ENCODE measurements around the gene MAP1LC3A.

The MAP1LC3A gene

DNA sequence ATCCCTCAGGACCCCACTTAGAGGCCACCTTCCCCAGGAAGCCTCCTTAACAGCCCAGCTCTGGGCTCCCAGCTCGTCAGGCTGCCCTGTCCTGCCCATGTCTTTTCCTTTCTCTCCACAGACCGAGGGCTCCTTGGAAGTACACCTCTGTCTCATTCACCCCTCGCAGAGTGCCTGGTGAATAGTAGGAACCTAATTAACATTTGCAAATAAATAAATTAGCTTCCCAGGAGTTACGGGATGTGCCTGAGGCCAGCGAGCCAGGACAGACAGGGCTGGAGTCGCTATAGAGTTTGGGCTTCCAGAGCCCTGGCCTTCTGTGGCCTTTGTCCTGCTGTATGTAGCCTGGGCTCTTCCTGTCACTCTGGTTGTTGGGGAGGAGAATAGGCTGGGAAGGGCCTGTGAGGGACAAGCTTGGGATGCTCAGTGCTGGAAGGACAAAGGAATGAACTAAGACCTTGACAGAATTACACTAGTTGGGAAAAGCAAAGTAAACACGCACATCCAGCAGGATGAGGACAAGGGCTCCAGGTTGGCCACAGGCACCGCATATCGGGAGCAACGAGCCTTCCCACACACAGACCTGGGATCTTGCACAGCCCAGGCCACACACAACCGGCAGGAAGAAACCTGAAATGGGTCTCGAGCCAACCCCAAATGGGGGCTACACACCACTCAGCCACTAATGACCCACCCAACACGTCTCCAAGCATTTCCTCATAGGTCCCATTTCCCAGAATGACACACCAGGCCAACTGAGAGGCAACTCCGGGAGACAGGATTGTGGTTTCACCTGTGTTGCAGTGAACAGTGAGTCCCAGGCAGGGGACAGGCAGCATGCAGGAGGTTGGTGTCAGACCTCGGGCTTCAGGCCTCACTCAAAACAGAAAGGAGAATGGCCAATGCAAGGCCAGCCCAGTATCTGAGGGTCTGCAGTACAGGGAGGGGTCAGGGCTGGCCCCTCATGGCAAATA is 9.7 kb downstream of the MAP1LC3A start:
- DNase-seq (ENCODE audit: extremely low read depth, low read depth), result no peak
- TF ChIP-seq CTCF (IDR thresholded peaks at IDR 0.05; ENCODE audit: low read depth, low read length, missing control alignments), result no peak
- no peak overlapping the region for H3K4me3 ChIP-seq (replicated peaks; ENCODE audit: low read depth, low read length)

DNA sequence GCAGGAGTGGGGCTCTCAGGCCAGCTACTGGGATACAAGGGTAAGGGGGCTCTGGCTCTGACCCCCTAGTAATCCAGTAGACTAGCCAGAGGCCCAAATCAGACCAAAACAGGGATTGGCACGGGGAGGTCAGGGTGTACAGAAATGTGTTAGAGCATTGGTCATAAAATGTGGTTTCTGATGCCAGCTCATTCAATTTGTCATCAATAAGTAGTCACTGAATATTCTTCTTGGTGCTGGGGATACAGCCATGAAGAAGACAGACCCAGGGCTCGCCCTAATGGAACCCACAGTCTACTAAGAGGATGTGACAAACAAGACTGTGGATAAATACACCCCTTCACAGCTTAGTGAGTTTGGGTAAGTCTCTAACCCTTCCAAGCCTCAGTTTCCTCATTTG is 11.1 kb downstream of the MAP1LC3A start:
- TF ChIP-seq CTCF (IDR thresholded peaks at IDR 0.05; ENCODE audit: low read depth, low read length, missing control alignments), result no peak
- no peak for DNase-seq (ENCODE audit: extremely low read depth, low read depth)

GRCh38 chr20:34570859-34571306 is 12.4 kb downstream of the MAP1LC3A start:
- H3K4me3 ChIP-seq (replicated peaks; ENCODE audit: low read depth, low read length), result no peak overlapping the region
- TF ChIP-seq CTCF (IDR thresholded peaks at IDR 0.05; ENCODE audit: low read depth, low read length, missing control alignments), result no peak
- no peak for DNase-seq (ENCODE audit: extremely low read depth, low read depth)

More for the DNA sequence above, 11.1 kb downstream of the MAP1LC3A start:
- no peak overlapping the region for H3K4me3 ChIP-seq (replicated peaks; ENCODE audit: low read depth, low read length)

DNA sequence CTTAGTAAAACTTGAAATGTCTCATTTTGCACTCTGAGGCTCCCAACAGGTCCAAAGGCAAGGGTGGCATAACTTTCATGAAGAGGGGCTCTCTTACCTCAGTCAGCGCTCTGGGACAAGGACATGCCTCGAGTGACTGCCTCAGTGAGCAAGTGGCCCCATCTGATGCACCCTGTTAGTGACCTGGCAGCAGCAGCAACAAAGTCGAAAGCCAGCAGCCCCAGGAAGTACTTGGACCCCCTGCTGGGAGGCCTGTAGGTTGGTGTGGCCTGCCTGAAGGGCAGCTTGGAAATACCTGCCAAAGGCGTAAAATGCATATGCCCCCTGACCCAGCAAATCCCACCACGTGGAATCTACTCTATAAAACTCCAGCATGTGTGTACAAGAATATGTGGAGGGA is 13.2 kb downstream of the MAP1LC3A start:
- no peak for DNase-seq (ENCODE audit: extremely low read depth, low read depth)
- H3K4me3 ChIP-seq (replicated peaks; ENCODE audit: low read depth, low read length), result no peak overlapping the region
- no peak for TF ChIP-seq CTCF (IDR thresholded peaks at IDR 0.05; ENCODE audit: low read depth, low read length, missing control alignments)

DNA sequence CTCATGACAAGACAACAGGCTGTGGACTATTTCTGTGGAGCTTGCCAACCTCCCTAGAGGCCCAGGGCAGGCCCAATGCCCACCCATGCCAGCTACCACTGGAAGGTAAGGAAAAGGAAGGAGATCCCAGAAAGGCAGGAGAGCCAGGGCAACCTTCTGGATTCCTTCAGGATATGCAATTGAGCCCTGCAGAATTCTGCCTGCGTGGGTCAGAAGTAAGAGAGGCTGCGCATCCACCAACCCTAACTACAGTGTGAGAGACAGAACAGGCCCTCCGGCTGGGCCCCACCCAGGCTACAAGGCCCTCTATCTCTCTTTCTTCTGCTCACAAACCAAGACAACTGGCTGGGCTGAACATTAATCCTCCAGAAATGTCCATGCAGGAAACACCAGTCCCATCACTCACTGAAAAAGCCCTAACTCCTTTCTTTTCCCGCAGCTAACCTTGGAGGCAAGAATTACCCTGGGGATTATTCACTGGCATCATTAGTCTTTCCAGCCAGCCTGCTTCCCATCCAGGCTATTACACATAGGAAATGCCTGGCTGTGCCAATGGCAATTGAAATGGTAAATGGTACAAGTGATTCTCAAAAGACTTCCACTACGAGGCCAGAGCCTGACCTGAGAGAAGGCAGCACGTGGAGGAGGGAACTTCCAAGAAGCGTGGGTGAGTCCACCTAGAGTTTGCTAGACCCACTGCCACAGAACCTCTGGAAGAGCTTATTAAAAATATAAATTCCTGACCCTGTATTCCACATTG is 15.2 kb downstream of the MAP1LC3A start:
- no peak for DNase-seq (ENCODE audit: extremely low read depth, low read depth)
- TF ChIP-seq CTCF (IDR thresholded peaks at IDR 0.05; ENCODE audit: low read depth, low read length, missing control alignments), result no peak
- no peak overlapping the region for H3K4me3 ChIP-seq (replicated peaks; ENCODE audit: low read depth, low read length)

GRCh38 chr20:34574426-34574825 is 15.9 kb downstream of the MAP1LC3A start:
- H3K4me3 ChIP-seq (replicated peaks; ENCODE audit: low read depth, low read length), result no peak overlapping the region
- no peak for DNase-seq (ENCODE audit: extremely low read depth, low read depth)
- TF ChIP-seq CTCF (IDR thresholded peaks at IDR 0.05; ENCODE audit: low read depth, low read length, missing control alignments), result no peak

Measured in HFF-Myc (cell line).